Occipital lobe (tissue), 2 donors: Measurements from ENCODE around the gene DTNB. TPM values are rescaled to one million over a fixed set of nuclear protein-coding genes. Genes with fewer than 3 reads are reported as not detected.
"Not testable (repeated sequence)": the region's sequence is repeated elsewhere in the genome, so short reads cannot be mapped to it uniquely, and the experiment has no call there.

Experiments
- DNase-seq: peaks from one replicate; lab custom pipeline; 2025; lab: John Stamatoyannopoulos, UW
- total RNA-seq: library from RNA; depleted of rRNA; stranded (reverse); fragments of >200 nt; gene quantifications from one replicate; pipeline ENCODE4 v1.2.3, GENCODE V29; 2014

The DTNB gene
- total RNA-seq, 1 donor from 2014 or later, result 21.7 TPM

- peak; percentile 70 for DNase-seq
These were observed 82.4 kb downstream of the DTNB start for GRCh38 chr2:25590921-25591505.

- no peak for DNase-seq
These were observed 83.6 kb downstream of the DTNB start for GRCh38 chr2:25589676-25590205.

- no peak for DNase-seq
These were observed 84.8 kb downstream of the DTNB start for GRCh38 chr2:25588576-25588975.

GRCh38 chr2:25587361-25587760 lies 86.0 kb downstream of the DTNB start:
- no peak for DNase-seq

GRCh38 chr2:25586726-25587144 lies 86.6 kb downstream of the DTNB start:
- DNase-seq, result no peak

GRCh38 chr2:25585189-25585588 lies 88.2 kb downstream of the DTNB start:
- no peak for DNase-seq

GRCh38 chr2:25582077-25582830 lies 91.1 kb downstream of the DTNB start:
- no peak for DNase-seq

GRCh38 chr2:25576596-25576995 lies 96.8 kb downstream of the DTNB start:
- no peak for DNase-seq

GRCh38 chr2:25572638-25573037 lies 100.7 kb downstream of the DTNB start:
- DNase-seq, result no peak

GRCh38 chr2:25570161-25570845 lies 103.1 kb downstream of the DTNB start:
- no peak for DNase-seq

- no peak for DNase-seq
These were observed 106.0 kb downstream of the DTNB start for GRCh38 chr2:25567406-25567805.

GRCh38 chr2:25566694-25567093 lies 106.7 kb downstream of the DTNB start:
- DNase-seq, result no peak

- DNase-seq, result no peak
These were observed 107.3 kb downstream of the DTNB start for GRCh38 chr2:25566094-25566493.

GRCh38 chr2:25561136-25561850 lies 112.1 kb downstream of the DTNB start:
- DNase-seq, result no peak

- DNase-seq, result no peak
These were observed 114.2 kb downstream of the DTNB start for GRCh38 chr2:25559148-25559547.

- no peak for DNase-seq
These were observed 115.1 kb downstream of the DTNB start for GRCh38 chr2:25558262-25558661.

GRCh38 chr2:25557179-25558036 lies 116.0 kb downstream of the DTNB start:
- no peak for DNase-seq

GRCh38 chr2:25552318-25552717 lies 121.1 kb downstream of the DTNB start:
- no peak for DNase-seq

GRCh38 chr2:25551316-25551715 lies 122.1 kb downstream of the DTNB start:
- no peak for DNase-seq

GRCh38 chr2:25549571-25549970 lies 123.8 kb downstream of the DTNB start:
- DNase-seq, result not testable (repeated sequence)

- DNase-seq, result no peak
These were observed 124.8 kb downstream of the DTNB start for GRCh38 chr2:25548601-25549000.
